Spleen (tissue), 7 donors: ENCODE results near the gene MDGA2.

Experiments
- CTCF ChIP-seq, 11 experiments: fragments of 200-600 bp in 7 of 11; fragments of 450-650 bp in 4 of 11; sonication (generic) in 4 of 11; IDR thresholded peaks in 8 of 11; conservative IDR thresholded peaks in 3 of 11; 1 replicate in 7 of 11; 2 replicates in 4 of 11; pipeline versions ENCODE4 v1.4.0 to v1.8.0; 2016 to 2021; ENCODE audit warnings: antibody characterized with exemption in 11 of 11, inconsistent platforms in 4 of 11, mild to moderate bottlenecking in 1 of 11
- POLR2A ChIP-seq, 3 donors: fragments of 450-650 bp; IDR thresholded peaks; one replicate each; pipeline ENCODE4 v1.5.1; 2017; ENCODE audit warnings: antibody characterized with exemption in 3 of 3, mild to moderate bottlenecking in 1 of 3
- POLR2AphosphoS5 ChIP-seq, 3 donors: sonication (generic); formaldehyde crosslinking; IDR thresholded peaks; one replicate each; pipeline ENCODE4 v1.5.1; 2017; ENCODE audit warnings: antibody characterized with exemption in 3 of 3
- donor health status: DM: no; HTN: no; CAD: no; lungs with moderate emphysema.
- donor health status: DM: no; HTN: no; CAD: no.
- donor health status: DM: no; HTN: no; CAD: no.

GRCh38 chr14:47262801-47263200 is 412.6 kb downstream of the MDGA2 start:
- TF ChIP-seq POLR2A (IDR thresholded peaks at IDR 0.05) (no peak), CTCF (IDR thresholded peaks at IDR 0.05 in 8 of 11, conservative IDR thresholded peaks at IDR 0.05 in 3 of 11) (no peak), POLR2AphosphoS5 (IDR thresholded peaks at IDR 0.05) (no peak)
